GM04504 (cell line): ENCODE data around the gene GMEB2.
"Not testable (repeated sequence)": the region's sequence is repeated elsewhere in the genome, so short reads cannot be mapped to it uniquely, and the experiment has no call there.

ENCODE experiments used
- DNase-seq: peaks from one replicate; pipeline ENCODE4 v3.0.0-alpha.2; 2012; ENCODE audit warnings: low read depth

Gene GMEB2

DNA sequence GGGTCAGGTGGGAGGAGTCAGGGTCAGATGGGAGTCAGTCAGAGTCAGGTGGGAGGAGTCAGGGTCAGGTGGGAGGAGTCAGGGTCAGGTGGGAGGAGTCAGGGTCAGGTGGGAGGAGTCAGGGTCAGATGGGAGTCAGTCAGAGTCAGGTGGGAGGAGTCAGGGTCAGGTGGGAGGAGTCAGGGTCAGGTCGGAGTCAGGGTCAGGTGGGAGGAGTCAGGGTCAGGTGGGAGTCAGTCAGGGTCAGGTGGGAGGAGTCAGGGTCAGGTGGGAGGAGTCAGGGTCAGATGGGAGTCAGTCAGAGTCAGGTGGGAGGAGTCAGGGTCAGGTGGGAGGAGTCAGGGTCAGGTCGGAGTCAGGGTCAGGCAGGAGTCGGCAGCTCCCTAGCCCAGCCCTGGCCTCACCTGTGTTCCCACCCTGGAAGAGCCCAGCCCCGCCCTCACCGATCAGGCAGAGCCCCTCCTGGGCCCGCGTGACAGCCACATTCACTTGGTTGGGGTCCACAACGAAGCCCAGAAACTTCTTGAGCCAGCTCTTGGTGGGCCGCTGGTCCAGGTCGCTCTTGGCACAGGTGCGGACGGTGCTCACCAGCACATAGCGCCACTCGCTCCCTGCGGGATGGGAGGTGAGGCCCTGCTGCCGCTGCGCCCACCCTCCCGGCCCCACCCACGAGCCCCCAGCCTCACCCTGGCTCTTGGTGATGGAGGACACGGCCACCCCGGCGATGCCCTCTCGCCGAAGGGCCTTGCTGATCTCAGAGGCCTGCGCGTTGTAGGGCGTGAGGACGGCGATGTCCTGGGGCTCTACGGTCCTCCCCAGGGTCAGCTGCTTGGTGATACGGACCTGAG lies 67.2 kb downstream of the GMEB2 start:
- not testable (repeated sequence) for DNase-seq

DNA sequence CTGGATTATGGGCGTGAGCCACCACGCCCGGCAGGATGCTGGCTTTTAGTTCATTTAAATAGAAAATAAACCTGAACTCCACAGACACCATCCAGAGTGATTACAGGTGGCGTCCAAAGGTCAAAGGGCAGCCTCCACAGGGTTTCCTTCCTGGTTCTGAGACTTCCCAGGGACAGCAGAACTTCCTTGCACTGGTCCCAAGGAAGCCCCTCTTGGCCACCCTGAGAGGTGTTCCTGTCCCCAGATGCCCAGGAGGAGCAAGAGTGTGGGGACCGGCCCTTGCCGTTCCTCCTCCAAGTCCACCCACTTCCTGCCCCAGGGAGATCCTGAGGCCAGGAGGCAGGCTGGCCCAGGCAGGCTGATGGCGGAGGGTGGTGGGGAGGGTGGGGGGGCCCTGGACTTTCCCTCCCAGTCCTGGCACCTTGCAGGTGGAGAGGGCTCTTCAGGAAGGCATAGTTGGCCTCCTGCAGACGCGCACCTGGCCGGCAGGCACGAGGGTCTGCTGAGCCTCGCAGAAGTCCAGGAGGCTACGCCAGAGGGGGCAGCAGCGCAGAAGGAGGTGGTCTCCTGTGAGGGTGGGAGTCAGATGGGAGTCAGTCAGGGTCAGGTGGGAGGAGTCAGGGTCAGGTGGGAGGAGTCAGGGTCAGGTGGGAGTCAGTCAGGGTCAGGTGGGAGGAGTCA lies 68.0 kb downstream of the GMEB2 start:
- no peak for DNase-seq

DNA sequence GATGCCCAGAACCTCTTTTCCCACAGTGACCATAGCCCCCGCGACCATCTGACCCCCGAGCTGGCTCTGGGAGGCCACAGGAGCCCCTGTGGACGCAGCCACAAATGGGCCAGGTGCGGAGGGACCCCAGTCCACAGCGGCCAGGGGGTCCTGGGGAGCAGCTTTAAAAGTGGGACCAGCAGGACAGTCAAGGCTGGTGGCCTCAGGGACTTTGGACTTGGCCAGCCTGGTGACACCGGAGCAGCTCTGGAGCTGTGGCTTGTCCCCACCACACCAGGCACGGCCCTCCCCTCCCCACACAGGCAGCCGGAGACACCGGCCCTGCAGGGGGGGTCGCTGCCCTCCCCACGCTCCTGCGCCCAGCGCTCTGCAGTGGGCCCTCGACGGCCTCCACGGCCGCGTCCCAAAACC lies 69.4 kb downstream of the GMEB2 start:
- no peak for DNase-seq

DNA sequence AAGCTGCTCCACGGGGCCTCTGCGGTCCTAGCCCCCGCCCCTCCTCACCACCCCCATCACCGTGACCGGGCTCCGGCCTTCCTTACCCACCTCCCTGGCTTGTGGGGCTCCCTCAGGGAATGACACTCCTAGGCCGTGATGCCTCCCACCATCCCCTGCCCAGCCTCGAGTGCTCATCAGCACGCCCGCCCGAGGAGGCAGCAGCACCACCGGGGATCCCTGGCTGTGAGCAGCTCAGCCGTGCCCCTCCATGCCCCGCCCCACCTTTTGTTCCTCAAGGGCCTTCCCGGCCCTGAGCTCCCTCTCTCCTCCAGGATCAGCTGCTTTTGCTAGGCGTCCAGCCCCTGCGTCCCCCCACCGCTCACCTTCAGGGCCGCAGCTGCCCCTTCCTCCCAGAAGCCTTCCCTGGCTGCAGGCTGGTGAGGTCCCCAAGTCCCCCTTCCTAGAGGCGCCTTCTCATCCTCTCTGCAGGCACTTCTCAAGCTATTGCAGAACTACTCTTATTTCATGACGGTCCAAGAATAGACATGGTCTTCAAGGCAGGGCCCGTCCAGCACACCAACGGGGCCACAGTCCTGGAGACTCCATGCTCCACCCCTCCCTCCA lies 69.9 kb downstream of the GMEB2 start:
- no peak for DNase-seq

DNA sequence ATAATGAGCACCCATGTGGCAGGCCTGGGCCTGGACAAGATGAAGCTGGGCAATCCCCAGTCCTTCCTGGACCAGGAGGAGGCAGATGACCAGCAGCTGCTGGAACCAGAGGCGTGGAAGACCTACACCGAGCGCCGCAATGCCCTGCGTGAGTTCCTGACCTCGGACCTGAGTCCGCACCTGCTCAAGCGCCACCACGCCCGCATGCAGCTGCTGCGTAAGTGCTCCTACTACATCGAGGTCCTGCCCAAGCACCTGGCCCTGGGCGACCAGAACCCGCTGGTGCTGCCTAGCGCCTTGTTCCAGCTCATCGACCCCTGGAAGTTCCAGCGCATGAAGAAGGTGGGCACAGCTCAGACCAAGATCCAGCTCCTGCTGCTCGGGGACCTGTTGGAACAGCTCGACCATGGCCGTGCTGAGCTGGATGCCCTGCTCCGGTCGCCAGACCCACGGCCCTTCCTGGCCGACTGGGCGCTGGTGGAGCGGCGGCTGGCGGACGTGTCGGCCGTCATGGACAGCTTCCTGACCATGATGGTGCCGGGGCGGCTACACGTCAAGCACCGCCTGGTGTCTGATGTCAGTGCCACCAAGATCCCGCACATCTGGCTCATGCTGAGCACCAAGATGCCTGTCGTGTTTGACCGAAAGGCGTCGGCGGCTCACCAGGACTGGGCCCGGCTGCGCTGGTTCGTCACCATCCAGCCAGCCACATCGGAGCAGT lies 71.1 kb downstream of the GMEB2 start:
- DNase-seq = no peak

DNA sequence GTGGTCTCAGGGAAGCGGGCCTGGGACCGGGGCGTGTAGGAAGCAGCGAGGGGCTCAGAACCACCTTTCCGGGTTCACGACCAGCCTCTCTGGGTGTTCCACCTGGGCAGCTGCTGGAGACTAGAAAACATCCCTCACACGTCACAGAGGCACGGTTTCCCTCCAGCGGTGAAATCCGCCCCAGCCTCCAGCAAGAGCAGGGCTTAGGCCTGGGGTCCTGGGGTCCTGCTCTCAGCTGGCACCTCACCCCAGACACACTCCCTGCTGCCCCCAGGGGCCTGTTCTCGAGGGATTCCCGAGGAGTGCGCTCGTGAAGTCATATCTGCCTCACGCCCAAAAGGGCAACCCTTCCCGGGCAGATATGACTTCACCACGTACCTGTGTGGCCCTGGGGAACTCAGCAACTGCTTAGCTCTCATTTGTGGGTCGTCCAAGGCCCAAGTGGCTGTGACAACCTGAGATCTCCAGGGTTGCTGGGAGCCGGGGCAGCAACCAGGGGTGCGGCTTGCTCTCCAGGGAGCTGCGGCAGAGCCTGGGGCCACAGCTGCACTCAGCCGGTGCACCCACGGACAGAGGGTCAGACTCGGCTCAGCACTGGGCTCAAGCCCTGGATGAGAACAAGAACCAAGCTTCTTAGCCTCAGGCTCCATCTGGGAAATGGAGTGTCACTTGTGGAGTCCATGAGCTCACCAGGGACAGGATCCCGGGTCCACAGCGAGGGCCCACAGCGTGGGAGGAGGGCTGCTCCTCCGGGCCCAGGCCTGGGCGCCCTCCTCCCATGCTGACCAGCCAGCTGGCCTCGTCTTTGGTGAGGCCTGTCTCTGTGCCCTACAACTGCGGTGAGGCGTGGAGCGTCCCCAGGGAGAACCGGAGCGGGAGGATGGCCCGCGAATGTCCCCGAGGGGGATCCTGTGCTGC lies 72.3 kb downstream of the GMEB2 start:
- DNase-seq = no peak

DNA sequence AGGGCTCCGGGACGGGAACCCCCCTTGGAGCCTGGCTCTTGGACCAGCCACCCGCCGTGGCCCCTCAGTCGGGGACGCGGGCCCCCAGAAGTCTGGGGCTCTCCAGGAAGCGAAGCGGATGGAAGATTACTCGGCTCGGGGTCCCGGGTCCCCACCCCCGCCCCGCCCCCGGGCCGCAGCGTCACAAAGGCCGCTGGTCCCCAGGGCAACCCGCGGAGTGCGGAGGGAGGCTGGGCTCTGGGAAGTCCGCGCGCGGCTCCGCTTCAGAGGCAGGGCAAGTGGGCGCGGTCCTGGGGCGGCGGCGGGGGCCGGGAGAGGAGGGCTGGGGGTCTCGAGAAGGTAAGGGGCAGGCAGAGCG lies 73.0 kb downstream of the GMEB2 start, which contains the start of gene FNDC11:
Gene FNDC11, plus strand, starts transcription at position 227 of the 358 bp plus-strand sequence. CDS start 1,505 bp downstream, outside the sequence.
- DNase-seq = no peak

DNA sequence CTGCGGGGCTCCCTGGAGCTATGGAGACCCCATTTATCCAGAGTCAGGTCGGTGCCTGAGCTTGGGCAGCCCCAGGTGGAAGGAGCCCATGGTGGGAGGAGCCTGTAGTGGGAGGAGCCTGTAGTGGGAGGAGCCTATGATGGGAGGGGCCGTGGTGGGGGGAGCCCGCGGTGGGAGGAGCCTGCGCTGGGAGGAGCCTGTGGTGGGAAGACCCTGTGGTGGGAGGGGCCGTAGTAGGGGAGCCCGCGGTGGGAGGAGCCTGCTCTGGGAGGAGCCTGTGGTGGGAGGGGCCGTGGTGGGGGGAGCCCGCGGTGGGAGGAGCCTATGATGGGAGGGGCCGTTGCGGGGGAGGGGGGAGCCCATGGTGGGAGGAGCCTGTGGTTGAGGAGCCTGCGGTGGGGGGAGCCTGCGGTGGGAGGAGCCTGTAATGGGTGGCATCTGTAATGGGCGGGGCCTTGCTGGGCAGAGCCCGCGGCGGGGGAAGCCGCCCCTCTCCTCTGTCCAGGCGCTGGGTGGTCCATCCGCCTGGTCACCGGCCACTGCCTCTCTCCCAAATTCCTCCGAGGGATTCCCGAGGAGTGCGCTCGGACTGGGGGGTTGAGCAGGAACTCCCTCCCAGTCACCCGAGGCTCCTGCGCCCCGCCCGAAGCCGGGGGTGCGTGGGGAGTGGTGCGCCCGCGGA lies 73.5 kb downstream of the GMEB2 start:
- DNase-seq = peak; percentile 46

DNA sequence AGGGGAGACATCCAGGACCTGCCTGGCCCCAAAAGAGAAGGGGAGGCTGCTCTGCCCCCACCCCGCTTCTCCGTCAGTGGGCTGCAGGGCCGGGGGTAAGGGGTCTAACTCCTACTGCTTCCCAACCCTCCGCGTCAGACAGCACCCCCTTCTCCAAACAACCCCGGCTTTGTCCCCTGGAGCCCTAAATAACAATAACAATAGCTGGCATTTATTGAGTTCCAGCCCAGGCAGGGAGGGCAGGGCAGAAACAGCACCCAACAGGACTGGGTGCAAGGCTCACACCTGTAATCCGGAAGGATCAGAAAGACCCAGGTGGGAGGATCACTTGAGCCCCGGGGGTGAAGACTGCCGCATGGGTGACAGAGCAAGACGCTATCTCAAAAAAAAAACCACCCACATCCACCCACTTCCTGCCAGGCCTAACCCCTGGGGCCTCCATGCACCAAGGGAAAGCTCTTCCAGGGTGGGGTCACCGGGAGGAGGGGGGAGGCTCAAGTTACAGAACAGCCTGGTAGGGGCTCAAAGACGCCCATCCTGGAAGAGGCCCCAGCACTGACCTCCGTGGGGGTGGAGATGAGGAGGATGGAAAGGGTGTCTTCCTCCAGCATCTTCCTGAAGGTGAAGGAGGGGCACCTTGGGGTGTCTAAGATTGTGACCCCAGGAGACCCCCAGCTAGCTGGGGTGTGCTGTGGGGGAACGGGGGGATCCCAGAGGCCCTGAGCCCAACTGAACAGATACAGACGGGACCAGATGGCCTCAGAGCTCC lies 74.2 kb downstream of the GMEB2 start:
- no peak for DNase-seq

DNA sequence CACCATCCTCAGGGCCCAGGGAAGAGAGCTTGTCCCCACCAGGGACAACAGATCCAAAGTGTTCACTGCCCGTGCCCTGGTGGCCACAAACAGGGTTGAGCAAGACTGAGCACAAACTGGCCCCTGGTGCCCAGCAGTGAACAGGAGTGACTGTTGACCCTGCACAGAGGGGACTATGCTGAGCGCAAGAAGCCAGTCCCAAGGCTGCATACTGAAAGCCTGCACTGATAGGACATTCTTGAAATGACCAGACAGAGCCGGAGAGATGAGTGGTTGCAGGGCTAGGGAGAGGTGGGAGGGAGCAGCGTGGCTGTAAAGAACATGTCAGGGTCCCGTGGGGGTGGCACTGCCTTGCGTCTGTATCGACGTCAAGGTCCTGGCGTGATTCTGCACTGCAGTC lies 75.8 kb downstream of the GMEB2 start:
- no peak for DNase-seq

DNA sequence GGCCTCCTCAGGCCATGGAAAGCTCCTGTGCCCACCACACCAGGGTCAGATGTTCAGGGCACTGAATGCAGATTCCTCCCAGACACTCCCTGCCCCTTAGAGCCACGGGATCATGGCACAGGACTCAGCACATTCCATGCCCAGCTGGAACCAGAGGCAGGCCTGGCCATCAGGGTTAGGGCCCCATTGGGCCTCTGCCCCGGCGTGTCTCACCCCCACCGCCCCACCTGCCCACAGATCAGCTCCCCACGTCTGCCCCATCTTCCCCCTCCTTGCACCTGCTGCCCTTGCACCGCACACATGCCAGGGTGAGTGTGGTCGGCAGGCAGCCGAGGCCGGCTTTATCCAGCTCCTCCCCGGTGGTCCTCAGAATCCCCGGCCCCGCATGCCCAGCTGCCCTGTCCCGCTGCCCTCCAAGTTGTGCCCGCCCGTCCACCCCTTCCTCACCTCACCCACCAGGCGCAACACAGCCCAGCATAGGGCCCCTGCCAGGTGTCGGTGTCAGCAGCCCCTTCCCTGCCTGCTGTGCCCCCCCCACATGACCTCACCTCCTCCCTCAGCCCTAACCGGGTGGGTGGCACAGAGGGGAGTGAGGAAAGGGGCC lies 77.1 kb downstream of the GMEB2 start:
- DNase-seq = no peak

DNA sequence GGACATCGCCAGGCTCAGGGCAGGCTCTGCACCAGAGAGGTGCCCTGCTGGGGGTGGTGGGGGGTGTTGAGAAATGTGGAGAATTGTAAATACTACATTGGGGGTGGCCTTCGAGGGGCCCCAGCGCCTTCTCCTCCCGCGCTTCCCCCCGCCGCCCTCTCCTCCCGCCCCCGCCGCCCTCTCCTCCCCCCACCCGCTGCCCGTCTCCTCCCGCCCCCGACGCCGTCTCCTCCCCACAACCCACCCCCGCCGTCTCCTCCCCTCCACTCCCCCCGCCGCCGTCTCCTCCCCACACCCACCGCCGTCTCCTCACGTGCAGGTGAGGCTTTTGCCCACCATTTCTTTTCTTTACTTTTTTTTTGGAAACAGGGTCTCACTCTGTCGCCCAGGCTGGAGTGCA lies 77.9 kb downstream of the GMEB2 start:
- DNase-seq = no peak

DNA sequence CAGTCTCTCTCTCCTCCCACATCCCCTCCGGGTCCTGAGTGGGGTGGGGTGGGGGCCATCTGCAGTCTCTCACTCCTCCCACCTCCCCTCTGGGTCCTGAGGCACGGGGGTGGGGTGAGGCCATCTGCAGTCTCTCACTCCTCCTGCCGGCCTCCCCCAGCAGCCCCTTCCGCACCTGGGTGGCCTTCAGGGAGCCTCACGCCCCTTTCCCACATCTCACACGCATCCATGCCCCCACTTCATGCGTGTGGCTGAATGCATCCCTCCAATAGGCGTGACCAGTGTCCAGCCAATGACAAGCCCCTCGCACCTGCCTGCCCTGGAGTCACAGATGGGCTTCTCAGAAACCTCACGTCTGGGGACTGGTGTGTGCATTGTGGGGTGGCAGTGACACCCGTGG lies 78.4 kb downstream of the GMEB2 start:
- no peak for DNase-seq

DNA sequence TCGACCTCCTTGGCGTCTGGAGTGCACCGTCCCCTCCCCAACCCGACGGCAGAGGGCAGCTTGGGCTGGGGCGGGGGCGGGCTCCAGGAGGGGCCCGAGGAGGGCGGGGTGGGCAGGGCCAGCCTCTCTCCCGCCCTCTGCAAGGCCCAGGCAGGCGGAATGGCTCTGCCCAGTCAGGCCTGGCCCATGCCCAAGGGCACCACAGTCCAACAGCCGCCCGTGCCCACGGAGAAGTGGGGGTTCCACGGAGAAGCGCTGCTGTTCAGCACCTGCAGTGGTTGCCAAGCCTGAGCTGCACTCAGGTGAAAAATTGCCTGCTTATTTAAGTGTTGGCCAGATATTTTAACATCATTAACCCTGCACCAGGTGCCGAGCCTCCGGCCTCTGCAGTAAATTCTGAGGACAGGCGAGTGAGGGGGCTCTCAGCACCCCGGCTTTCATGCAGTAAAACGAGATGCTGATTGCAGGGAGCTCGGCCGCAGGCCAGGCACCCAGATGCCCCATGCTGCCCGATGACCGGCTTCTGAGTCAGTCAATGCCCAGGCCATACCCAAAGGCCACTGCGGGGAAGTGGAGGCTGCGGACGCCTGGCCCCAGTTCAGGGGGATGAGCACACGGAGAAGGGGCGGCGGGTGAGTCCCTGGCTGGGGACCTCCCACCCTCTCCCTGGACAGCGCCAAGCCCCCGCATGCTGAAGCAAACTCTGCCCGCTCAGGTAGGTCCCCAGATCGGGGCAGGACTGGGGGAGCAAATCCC lies 79.0 kb downstream of the GMEB2 start, which contains the start of gene SRMS:
Gene SRMS, minus strand, starts transcription at position 25 of the 756 bp plus-strand sequence. CDS start 286 bp downstream, outside the sequence.
- DNase-seq = no peak

DNA sequence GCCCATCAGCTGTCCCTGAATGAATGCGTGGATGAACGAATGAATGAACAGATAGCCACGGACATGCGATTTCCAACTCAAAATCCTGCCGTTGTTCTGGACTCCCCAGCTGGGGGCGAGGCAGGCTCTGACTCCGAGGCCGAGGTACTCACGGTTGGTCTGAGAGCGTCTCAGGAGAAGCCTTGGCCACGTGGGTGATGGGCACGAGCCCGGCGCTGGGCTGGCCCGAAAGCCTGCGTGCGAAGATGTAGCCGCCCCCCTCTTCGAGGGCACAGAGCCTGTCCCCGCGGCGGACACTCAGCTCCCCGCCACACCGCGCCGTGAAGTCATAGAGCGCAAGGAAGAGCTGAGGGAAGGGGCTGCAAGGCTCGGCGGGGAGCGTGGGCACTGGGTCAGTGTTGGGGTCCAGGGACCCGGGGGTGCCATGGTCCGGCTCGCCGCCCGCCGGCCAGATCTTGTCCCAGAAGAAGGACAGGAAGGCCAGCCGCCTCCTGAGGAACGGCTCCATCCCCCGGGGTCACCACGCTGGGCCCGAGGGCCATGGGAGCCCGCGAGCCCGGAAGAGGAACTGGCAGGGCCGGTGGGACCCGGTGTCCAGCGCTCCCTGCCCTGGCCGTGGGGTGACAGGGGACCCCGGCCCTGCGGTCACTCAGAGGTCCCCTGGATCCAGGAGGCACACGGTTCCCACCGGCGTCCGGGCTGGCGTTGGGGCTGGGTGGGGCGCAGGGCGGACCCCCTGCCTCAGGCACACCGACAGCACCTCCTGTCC lies 79.8 kb downstream of the GMEB2 start:
- no peak for DNase-seq

DNA sequence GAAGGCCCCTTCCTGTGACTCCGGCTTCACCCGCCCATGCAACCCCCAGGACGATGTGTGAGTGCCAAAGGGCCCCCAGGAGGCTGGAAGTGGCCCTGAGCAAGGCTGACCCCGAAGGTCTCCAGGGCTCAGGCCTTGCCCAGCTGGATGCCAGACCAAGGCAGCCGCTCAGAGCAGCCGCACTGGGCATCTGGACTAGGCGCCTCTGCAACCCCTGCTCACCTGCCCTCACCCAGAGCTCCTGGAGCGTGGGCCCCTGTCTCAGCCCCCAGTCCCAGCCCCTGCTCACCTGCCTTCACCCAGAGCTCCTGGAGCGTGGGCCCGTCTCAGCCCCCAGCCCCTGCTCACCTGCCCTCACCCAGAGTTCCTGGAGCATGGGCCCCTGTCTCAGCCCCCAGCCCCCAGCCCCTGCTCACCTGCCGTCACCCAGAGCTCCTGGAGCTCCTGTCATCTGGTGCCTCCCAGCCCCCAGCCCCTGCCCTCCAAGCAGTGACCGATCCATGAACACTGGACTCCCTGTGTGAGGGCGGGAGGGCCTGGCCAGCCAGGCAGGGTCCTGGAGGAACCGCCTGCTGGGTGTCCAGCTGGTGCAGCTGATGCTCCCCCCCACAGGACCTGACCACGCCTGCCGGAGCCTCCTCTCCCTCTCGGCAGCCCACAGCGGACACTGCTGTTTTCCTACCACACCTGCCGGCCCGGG lies 80.5 kb downstream of the GMEB2 start:
- no peak for DNase-seq

DNA sequence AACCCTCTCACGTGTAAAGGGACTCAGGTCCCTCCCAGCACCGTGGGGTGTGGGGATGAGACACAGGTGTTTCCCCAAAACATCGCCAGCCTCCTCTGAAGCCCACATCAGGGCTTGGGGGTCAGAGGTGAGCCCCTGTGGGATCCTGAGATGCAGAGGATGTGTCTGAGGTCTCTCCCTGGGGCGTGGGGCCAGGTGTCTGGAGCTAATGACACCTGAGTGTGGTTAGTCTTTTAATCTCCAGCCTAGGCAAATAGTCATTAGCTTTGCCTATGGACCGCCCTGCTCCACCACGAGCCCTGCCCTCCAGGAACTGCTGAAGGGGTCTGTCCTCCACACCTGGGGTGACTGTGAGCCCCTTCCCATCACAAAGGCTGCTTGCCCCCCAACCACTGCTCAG lies 81.1 kb downstream of the GMEB2 start:
- DNase-seq = no peak
